Cardiac fibroblast (primary cell): ENCODE measurements around the gene C1orf174.

Source experiments
- DNase-seq, 2 donors: peaks; one replicate each; pipeline versions ENCODE4 v3.0.0 to v3.0.0-alpha.2; 2010; ENCODE audit warnings: low read depth in 2 of 2
- H3K4me3 ChIP-seq, 2 donors: replicated peaks in 1 of 2; 1 replicate in 1 of 2; 2 replicates in 1 of 2; pipeline ENCODE4 v1.5.1; 2011; ENCODE audit warnings: low read depth in 2 of 2, low read length in 2 of 2, mild to moderate bottlenecking in 2 of 2, moderate library complexity in 1 of 2
- TF ChIP-seq, protein P1 (sequence below): IDR thresholded peaks from one replicate; pipeline ENCODE4 v1.5.1; 2011; ENCODE audit warnings: low read depth, mild to moderate bottlenecking, low read length, inconsistent platforms

Gene C1orf174

GRCh38 chr1:3863231-3863935 is 36.7 kb downstream of the C1orf174 start:
- TF ChIP-seq, protein P1, sequence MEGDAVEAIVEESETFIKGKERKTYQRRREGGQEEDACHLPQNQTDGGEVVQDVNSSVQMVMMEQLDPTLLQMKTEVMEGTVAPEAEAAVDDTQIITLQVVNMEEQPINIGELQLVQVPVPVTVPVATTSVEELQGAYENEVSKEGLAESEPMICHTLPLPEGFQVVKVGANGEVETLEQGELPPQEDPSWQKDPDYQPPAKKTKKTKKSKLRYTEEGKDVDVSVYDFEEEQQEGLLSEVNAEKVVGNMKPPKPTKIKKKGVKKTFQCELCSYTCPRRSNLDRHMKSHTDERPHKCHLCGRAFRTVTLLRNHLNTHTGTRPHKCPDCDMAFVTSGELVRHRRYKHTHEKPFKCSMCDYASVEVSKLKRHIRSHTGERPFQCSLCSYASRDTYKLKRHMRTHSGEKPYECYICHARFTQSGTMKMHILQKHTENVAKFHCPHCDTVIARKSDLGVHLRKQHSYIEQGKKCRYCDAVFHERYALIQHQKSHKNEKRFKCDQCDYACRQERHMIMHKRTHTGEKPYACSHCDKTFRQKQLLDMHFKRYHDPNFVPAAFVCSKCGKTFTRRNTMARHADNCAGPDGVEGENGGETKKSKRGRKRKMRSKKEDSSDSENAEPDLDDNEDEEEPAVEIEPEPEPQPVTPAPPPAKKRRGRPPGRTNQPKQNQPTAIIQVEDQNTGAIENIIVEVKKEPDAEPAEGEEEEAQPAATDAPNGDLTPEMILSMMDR, result no peak
- DNase-seq, result no peak
- no peak overlapping the region for H3K4me3 ChIP-seq

DNA sequence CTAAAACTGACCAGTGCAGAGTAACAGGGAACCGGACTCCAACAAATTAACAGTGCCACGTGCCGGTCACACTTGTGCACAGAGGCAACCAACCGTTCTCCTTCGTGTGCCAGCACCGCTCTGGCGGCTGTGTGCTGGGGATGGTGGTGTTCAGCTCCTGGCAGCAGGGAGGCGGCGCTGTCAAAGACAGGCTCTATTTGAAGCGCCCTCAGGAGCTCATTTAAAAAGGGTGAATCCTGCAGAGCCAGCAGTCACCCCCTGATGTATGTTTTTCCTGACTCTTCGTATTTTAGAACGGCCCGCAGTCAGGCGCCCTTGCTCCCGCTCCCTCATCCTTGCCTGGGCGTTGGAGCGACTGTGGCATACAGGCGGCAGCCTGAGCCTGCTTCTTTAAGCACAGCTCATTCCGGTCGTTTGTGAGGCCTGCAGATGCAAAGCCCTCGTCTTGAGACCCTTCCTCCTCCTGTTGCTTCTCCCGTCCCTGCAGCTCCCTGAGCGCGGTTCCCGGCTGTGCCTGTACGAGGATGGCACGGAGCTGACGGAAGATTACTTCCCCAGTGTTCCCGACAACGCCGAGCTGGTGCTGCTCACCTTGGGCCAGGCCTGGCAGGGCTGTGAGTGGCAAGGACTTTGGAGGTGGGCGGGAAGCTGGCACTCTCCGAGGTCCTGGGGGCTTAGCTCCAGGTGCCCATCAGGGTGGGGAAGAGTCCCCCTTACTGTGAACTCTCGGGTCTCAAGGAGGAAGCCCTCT is 41.7 kb downstream of the C1orf174 start:
- TF ChIP-seq, protein P1, result peak; percentile 25
- peak overlapping the region; percentile 90 to 93 for H3K4me3 ChIP-seq
- DNase-seq, result peak; percentile 22 to 41

- TF ChIP-seq, protein P1, result no peak
- no peak for DNase-seq
- H3K4me3 ChIP-seq, result peak overlapping the region; percentile 90 to 93
These were observed 42.3 kb downstream of the C1orf174 start for GRCh38 chr1:3857791-3858129.

- H3K4me3 ChIP-seq, result peak within 1 kb of the TSS; percentile 90 to 93
- TF ChIP-seq, protein P1, result no peak
- peak; percentile 83 to 84 for DNase-seq
These were observed 42.9 kb downstream of the C1orf174 start, which contains the start of the genes CEP104 and DFFB for GRCh38 chr1:3856923-3857790. CEP104 (minus strand) TSS chr1:3857211; CDS start chr1:3852407, 4,804 bp downstream. DFFB (plus strand) TSS chr1:3857476; CDS start chr1:3857604, 128 bp downstream.

GRCh38 chr1:3852711-3853485 is 47.2 kb downstream of the C1orf174 start:
- no peak for DNase-seq
- no peak overlapping the region for H3K4me3 ChIP-seq
- TF ChIP-seq, protein P1, result no peak

- DNase-seq, result no peak
- H3K4me3 ChIP-seq, result no peak overlapping the region
- TF ChIP-seq, protein P1, result no peak
These were observed 48.0 kb downstream of the C1orf174 start for GRCh38 chr1:3852091-3852490.
